ENCODE data around the gene BRSK2.

BRSK2 gene

DNA sequence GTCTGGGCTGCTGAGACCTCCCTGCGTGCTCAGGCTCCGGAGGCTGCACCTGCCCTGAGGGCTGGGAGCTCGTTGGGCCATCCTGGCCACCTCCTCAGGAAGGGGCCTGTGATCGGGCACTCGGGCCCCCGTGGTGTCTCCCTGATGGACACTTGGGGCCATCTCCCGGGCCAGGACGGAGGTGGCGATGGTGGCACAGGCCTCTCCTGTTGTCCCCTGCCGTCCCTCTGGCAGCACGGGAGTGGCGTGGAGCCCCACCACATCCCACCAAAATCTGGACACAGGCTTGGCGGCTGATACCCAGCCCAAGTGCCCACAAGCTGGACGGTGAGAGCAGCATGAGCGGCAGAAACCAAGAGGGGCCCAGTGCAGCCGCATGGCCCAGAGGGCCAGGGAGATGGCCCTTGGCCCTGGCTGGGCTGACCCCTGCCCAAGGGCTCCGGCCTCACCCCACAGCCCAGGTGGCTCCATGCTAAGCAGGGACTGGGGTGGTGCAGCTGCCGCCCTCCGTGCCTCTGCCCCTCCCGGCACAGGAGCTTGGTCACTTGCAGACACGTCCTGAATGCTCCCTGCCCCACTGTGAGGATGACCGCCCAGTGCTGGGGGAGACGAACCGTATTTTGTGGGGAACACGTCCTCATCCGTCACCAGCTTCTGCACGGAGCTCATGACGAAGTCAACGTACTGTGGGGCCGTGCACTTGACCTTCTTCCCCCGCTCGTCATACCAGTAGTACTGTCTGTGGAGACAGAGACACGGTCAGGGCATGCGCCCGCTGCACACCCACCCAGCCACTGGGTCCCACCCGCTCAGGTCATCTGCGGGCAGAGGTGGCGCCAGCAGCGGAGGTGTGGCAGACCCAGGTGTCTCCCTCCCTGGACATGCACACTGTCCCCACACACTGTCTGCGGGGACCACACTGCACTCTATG, 81.2 kb downstream of the BRSK2 start:
- no peak for DNase-seq

DNA sequence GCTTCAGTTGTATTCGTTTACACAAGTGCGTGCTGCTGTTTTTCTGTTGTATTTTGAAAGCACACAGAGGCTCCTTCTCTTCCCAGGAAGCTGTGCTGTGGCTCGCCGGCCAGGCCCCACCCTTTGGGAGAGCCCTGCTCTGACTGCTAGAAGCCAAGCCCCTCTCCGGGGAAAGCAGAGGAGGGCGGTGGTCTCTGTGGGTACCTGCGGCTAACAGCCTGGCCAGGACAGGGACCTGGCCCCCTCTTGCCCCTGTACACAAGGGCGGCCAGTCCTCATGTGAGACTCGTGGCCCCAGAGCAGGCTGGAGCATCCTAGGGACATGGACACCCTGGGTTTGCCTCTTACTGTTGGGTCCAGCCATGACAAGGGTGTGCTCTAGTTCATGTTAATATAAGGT, 82.0 kb downstream of the BRSK2 start:
- DNase-seq = no peak

DNA sequence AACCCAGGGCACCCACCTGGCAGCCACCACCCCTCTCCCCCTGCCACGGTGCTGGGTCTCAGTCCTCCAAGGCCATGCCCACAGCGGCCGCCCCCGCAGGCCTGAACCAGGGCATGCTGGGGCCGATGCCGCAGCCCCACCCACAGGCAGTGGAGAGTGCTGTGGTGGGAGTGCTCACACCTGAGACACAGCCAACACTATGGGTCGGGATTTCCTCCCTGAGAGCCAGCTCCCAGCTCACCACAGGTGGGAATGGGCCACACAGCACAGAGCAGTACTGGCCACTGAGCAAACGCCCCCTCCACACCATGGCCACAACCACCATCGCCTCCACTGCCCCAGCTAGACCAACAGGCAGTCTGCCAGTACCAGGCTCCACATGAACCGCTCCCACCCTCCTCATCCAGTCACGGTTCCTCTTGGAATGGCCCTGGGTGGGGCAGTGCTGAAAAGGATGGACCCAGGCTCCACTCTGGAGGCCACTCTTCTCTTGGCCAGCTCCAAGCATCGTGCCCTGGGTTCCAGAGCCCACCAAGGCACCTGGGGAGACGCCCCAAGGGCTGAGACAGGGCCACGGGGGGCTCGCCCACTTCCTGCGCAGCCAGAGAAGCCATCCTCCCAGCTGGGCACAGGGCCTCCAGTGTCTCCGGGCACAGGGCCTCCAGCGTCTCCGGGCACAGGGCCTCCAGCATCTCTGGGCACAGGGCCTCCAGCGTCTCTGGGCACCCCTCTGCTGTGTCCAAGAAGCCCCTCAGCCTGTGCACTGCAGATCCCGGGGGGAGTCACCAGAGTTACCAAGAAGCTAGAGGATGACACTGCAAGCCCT, 82.7 kb downstream of the BRSK2 start:
- DNase-seq = no peak

DNA sequence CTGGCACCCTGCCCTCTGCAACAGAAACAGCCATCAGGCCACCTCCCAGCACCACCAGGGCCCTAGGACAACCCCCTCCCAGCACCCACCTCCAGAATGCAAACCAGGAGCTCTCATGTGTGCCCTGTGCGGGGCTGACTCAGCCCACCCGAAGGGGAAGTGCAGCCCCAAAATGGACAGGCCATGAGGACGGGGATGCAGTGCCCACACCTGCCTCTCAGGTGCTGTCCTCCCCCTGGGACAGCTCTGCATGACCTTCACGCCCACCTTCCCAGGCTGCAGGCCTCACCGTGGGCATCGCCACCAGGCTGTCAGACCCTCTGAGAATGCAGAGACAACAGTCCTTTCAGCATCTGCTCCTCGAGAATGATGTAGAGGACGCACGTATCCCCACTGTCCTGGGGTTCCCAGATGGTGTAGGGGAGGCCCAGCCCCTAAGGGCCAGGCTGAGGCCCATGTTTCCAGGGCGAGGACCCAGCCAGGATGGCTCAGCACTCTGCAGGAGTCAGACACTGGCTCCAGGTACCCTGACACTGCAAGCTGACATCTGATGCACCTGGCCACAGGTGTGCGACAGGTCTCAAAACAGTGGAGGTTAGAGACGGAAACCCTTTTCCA, 83.4 kb downstream of the BRSK2 start:
- no peak for DNase-seq

DNA sequence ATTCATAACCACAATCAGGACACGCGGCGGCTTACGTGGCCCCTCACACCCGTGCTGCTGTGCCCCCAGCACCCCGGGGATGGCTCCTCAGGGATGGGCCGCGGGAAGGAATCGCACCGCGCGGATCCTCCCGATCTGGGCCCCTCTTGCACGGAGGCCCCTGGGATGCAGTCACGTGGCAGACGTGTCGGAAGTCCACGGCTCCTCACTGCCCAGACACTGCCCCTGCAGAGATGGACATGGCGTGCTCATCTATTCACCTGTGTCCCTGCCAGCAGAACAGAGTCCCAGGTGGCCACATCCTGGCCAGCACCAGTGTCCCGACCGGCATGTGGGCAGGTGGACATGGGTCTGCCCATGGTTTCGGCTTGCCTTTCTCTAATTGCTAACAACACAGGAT, 84.1 kb downstream of the BRSK2 start:
- DNase-seq = no peak

DNA sequence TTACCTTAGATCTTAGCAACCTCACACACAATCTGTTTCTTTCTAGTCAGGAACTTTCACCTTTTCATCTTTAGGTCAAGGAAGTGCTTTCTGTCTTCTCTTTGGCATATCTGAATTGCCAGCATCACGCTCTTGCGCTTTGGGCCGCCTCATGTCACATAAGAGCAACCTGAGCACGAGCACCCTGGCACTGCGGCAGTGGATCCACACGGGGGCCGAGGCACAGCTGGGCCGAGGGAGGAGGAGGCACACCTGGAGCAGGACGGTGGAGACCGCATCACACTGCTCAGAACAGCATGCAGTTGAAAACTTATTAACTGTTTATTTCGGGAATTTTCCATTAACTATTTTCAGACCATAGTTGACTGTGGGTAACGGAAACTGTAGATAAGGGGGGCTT, 86.1 kb downstream of the BRSK2 start:
- DNase-seq = no peak

DNA sequence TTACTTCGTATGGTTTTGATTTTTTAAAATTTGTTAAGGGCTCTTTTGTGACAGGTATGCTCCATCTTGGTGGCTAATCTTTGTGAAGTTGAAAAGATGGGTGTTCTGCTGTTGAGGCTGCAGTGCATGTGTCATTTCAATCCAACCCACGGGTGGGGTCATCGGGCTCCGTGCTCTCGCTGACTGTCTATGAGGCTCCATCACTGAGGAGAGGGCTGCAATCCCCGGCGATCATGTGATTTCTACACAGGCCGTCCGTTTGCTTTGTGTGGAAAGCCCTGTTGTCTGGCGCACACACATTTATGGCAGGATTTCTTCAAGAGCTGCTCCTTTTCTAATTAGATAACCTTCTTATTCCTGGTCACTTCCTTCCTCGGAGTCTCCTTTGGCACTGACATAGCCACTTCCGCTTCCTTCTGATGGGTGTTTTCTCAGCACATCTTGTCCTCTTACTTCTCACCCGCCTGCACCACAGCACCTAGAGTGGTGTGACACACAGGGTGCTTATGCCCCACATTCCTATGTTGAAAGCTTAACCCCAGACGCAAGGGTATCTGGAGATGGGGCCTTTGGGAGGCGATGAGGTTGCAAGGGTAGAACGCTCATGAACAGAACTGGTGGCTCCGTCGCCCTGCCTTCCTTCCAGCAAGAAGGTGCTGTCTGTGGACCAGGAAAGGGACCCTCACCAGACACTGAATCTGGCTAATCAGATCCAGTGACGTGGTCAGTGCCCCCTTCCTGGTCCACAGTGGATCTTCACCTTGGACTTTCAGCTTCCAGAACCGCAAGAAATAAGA, 87.4 kb downstream of the BRSK2 start:
- no peak for DNase-seq

DNA sequence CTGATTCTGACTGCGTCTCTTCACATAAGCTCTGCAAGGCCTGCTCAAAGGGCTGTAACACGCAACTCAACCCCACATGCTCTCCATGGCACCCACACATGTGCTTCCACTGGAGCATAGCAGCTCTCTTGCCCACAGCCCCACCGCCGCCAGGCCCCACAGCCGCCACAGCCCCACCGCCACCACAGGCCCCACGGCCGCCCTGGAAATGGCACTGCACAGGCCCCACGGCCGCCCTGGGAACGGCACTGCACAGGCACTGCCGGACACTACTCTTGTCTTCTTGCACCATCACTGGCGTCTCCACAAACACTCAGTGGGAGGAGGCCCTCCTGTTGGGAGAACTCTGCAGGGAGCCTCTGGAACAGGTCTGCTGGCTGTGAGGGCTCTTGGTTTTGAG, 88.3 kb downstream of the BRSK2 start:
- DNase-seq = no peak

DNA sequence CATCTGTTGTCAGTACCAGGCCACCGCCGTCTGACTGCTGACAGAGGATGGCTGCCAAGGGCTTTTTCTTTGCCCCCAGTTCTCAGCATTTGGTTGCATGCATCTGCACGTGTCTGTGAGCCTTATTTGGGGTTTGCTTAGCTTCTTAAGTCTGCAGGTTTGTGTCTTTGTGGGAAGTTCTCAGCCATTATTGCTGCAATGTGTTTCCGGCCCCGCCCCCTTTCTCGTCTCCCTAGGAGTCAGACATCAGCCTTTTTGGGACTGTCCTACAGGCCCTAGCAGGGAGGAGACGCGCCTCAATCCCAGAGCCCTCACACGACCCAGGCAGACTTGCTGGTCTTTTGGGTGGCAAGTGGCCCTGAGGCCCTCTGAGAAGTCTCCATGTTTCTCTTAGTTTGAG, 88.8 kb downstream of the BRSK2 start:
- DNase-seq = no peak

DNA sequence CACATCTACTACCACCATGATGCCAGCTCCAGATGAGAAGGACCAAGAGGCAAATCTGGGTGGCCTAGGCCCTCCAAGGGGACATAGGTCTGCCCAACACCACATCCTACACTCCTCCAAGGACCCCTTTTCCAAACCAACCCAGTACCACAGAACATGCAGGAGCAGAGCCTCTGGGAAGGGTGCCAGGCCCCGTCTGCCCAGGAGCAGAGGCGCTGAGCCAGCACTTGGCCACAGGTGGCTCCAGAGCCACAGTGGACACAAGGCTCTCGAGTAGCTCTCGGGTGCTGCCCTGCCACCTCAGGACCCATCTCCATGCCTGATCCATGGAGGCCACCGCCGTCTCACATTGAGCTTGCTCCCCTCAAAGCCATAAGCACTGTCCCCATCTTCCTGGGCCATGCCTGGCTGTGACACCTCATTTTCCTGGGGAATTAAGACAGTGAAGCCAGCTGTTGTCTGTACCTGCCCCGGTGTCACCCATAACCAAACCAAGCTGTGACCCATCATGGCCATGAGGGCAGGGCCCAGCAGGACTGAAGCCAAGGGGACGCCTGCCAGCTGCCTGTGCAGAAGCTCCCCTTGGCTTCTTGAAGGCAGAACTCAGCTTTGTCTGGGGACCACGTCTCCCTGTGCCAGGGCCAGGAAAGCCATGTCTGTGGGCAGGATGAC, 89.4 kb downstream of the BRSK2 start:
- DNase-seq = no peak

DNA sequence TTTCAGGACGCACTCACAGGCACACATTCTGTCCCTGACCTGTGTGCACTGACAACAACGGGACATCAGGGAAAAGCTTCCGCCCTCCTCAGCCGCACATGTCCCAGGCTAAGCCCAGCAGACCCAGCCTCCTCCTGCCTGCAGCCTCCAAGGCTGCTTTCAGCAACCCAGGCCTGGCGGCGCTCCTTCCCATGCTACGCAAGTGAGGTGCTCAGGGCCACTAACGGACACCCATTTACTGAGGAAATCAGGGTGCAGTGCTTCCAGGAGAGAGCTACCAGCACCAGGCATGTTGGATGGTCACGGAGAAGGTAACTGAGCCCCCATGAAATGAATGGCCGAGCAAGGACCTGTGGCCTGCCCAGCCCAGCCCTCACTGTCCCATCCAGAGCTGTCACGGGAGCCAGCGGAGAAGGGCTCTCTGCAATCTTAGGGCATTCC, 90.0 kb downstream of the BRSK2 start:
- no peak for DNase-seq

DNA sequence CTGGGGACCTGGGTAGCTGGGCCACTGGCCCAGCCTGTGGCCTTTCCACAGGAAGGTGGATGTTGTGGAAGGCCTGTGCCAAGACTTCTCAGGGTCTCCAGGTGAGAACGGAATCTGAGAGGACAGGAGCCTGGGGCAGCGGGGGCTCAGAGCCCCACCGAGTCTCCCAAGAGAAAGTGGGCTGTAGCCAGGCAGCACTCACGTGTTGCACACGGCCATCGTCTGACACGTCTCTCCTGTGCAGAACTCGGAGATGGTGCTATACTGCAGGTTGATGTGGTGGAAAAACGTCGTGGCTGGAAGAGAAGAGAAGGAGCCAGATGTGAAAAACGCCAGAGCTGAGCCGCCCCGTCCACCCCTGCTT, 90.4 kb downstream of the BRSK2 start:
- DNase-seq = no peak

DNA sequence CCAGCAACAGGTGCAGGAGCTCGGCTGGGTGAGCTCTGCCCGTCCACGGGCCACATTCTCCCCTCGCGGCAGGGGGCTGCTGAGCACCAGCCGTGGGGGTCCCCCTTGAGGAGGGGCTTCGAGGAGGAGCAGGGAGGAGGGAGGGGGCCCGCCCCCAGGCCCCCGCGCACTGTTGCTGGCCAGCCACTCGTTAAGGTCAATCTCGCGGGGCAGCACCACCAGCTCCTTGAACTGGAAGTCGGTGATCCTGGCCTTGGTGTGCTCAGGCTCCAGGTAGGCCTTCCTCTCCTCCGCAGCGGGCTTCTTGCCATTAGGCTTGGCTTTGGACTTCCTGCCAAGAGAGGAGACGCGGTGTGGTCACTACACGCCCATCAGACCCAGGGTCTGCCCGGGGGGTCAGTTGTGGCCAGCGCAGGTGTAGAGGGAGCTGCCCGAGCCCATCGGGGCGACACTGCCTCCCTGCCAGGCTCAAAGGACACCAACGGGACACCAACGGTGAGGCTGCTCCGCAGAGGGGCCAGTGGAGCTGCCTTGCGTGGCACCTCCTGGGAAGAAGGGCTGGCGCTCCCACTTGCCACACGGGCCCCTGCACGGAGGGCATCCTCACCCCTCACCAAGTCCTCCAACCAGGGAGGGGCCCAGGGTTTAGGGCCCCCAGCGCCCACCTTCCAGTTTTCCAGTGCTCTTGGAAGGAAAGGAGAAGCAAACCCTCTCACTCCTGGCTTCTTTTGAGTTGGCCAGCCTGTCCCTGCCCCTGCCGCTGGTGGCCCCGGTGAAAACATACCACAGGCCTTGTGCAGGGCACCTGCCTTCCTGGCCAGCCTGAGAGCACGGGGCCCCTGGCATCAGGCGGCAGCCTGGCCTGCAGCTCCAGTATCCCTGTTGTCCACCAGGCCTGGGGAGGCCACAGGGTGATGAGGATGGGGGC, 91.1 kb downstream of the BRSK2 start:
- DNase-seq = no peak

DNA sequence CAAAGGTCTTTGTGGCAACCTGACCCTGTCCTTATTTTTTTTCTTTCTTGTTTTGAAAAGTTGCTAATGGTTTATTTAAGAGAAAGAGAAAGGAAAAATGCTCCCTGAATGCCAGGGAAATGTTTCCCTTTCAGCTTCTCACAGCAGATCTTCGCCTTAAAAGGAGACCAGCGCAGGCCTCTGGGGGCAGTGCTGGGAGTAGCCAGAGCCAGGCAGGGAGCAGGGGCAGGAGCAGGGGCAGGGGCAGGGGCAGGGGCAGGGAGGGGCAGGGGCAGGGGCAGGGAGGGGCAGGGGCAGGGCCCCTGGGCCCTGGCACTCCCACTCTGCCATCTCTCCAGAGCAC, 91.7 kb downstream of the BRSK2 start:
- DNase-seq = no peak

DNA sequence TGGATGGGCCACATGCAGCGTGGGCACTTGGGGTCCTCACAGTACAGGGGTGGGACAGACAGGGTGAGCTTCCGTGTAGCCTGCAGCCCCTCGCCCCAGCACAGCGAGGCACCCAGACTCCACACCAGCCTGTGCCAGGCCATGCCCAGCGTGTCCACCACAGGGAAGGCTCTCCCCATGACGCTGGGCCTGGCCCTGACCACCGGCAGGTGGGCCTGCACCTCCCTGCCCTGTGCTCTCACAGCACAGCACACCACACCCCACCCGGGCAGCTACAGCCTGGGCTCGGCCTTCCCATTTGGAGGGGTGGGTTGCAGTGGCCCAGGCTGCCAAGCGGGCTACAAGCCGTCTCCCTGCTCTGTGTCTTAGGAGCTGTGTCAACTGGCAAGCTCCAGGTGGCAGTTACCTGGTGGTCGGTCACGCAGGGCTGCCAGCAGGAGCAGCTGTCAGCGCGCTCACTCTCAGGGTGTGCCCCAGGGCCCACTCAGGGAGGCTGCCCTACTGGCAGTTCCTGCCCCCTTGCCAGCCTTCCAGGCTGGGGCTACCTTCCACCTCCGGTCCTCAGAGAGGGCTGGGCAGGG, 92.2 kb downstream of the BRSK2 start:
- no peak for DNase-seq

DNA sequence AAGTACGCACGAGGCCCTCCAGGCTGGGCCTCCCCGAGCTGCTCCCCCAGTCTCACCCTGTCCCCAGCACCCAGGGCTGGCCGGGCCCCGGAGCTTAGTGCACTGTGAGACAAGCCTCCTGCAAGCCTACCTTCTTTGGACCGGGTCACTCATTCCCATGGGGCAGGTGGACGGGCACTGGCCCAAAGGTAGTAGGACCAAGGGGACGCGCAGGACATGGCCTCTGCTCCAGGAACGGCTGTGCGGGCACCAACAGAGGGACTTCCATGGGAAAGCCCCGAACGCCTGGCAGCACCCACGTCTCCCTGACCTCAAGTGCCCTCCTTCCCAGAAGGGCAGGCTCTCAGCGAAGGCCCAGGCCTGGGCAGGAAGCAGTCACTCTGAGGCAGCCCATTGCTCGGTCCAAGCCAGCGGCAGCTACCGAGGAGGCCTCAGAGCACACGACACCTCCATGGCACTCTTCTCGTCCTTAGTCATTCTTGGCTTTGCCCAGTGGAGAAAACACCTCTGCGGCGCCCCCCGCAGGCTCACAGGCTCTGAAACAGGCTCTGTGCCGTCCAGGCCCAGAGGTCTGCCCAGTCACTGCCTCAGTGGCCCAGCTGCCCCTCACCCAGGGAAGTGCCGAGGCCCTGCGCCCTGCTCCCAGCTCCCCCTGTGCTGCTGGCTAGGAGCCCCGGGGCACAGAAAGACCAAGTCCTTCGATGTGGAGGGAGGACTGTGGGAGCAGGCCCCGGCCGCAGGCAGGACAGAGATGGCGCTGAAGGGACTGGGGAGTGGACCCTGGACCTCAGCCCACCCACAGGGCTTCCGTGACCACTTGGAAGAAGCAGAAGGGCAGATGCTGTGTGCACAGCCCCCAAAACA, 93.1 kb downstream of the BRSK2 start:
- DNase-seq = no peak

DNA sequence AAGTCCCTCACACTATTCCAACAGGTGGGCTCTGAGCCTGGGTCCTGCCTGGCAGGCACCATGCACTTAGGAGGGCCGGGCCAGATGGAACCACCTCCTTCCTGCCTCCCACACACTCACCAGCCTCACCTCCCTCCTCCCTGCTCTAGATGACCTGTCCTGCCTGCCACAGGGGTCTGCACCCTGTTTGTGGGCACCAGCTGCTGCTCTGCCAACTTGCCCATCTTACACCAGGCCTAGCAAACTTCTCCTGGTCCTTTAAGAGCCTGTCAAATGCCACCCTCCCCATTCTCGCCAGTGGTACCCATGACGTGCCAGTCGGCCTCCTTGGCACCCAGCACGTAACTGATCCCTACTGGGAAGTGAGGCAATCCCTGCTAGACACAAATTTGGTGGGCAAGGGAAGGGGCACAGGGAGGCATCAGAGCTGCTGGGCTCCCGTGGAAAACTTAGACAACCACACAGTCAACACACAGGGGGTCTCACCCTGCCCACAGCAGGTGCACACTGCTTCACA, 93.8 kb downstream of the BRSK2 start:
- no peak for DNase-seq

DNA sequence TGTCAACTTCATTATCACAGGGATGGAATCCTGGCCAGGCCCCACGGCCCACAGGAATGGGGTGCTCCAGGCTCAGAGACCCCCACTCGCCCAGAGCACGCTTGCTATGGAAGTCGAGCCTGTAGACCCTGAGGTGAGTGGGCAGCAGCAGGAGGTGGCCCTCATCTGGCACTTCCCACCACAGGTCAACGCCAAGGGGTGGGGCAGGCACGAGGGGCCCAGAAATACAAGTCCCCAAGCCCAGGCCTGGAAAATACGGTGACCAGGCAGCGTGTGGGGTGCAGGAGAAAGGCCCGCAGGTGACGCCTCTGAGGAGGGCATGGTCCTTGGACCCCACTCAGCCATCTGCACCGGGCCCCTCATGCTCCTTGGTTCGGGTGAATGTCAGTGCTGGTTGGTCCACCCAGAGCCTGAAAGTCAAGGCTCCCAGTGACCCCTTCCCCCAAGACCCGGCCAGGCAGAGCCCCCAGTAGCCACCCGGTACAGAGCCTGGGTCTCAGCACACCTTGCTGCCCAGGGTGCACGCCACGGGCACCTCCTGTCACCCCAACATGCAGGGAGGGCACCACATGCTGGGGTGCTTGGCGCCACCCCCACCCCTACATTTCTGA, 94.4 kb downstream of the BRSK2 start:
- DNase-seq = no peak

Measured in activated CD4-positive, alpha-beta T cell treated with anti-CD3 and anti-CD28 coated beads for 4 hours (primary cell).